Islet precursor cell (in vitro differentiated cells): Measurements from ENCODE around the gene WASHC4.

Experiments used
- DNase-seq: peaks from one replicate; pipeline ENCODE4 v3.0.0-alpha.2; 2018

WASHC4 gene, protein sequence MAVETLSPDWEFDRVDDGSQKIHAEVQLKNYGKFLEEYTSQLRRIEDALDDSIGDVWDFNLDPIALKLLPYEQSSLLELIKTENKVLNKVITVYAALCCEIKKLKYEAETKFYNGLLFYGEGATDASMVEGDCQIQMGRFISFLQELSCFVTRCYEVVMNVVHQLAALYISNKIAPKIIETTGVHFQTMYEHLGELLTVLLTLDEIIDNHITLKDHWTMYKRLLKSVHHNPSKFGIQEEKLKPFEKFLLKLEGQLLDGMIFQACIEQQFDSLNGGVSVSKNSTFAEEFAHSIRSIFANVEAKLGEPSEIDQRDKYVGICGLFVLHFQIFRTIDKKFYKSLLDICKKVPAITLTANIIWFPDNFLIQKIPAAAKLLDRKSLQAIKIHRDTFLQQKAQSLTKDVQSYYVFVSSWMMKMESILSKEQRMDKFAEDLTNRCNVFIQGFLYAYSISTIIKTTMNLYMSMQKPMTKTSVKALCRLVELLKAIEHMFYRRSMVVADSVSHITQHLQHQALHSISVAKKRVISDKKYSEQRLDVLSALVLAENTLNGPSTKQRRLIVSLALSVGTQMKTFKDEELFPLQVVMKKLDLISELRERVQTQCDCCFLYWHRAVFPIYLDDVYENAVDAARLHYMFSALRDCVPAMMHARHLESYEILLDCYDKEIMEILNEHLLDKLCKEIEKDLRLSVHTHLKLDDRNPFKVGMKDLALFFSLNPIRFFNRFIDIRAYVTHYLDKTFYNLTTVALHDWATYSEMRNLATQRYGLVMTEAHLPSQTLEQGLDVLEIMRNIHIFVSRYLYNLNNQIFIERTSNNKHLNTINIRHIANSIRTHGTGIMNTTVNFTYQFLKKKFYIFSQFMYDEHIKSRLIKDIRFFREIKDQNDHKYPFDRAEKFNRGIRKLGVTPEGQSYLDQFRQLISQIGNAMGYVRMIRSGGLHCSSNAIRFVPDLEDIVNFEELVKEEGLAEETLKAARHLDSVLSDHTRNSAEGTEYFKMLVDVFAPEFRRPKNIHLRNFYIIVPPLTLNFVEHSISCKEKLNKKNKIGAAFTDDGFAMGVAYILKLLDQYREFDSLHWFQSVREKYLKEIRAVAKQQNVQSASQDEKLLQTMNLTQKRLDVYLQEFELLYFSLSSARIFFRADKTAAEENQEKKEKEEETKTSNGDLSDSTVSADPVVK

GRCh38 chr12:105107494-105108371, at the start of gene WASHC4:
TSS of gene WASHC4 (plus strand) at chr12:105107731. CDS start at chr12:105107801, 70 bp downstream.
- DNase-seq: peak; percentile 99

GRCh38 chr12:105060715-105061378, 46.7 kb upstream of the WASHC4 start:
- DNase-seq: peak; percentile 45

GRCh38 chr12:105064564-105065178, 42.9 kb upstream of the WASHC4 start:
- DNase-seq: peak; percentile 50

- no peak for DNase-seq
These were observed 40.0 kb upstream of the WASHC4 start for GRCh38 chr12:105067511-105068031.

DNA sequence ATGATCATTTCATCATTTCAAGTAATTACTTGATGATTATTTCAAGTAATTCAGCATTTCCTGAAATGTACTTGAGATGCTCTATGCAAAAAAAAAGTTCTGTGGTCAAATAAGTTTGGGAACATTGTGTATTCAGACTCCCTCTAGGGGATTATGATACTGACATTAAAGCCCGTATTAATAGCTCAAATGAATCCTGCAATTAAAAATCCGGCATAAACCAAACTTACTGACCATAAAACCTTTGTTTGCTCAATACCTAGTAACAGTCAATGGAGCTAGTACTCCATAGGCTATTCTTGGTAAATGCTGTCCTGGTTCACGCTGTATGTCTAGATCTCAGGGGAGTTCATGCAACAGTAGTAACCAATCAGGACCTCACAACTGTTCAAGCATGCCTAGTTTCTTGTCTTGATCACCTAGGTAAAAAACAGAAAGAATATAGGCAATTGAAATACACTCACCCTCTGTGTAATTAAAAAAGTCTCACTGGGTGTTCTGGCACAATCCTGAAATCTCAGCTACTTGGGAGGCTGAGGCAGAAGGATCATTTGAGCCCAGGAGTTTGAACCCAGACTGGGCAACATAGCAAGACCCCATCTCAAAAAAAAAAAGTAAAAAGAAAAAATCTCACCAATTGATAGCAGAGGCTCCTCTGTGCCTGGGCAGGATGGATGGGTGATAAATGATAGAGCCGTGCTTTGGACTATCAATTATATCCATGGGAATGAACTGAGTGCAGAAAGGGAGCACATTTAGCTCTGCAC, 37.4 kb upstream of the WASHC4 start:
- DNase-seq: peak; percentile 28

DNA sequence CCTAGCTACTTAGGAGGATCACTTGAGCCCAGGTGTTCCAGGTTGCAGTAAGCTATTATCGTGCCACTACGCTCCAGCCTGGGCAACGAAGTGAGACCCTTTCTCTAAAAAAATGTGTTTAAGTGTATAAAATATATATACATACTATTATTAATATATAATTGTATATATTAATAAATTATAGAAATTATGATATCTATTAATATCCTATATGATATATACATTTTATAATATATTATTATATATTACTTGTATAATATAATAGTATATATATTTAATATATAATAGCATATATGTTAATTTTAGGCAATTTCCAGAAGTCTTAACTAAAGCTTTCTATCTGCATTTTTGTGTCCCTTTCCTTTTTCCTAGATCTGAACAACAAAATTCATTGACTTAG, 35.5 kb upstream of the WASHC4 start:
- no peak for DNase-seq

DNA sequence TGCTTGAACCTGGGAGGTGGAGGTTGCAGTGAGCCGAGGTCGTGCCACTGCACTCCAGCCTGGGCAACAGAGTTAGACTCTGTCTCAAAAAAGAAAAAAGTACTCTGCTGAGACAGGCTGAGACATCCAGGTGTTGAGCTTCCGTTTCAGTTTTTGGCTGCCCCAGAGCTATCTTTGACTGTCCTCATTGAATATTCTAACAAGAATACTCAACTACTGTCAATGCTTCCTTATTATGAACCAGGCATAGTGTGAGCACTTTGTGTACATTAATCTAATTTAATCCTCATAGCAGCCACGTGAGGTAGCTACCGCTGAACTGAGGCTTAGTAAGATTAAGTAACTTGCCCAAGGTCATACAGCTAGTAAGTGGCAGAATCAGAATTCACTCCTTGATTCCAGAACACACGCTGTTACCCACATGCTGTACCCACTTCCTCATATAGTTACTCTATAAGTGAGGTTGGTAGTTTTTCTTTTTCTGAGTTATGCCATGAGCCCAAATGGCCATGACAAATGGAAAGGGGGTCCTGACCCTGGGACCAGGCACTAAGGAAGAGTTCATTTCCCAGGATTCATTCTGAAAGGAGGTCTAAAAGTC, 34.5 kb upstream of the WASHC4 start:
- DNase-seq: no peak

DNA sequence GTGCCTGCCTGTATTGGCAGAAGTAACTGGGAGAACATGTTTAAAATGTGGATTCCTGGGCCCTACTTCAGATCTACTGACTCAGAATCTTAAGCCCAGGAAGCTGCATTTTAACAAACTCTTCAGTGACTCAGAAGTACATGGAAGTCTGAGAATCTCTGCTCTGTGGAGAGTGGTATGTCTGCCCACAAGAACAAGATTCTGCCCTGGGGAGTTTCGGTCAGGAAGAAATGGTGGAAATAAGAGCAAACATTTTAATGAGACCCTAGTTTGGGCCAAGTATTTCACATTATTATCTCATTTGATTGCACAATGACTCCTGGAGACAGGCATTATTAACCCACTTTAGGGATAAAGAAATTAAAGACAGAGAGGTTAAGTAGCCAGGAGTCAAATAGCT, 31.4 kb upstream of the WASHC4 start:
- no peak for DNase-seq

- DNase-seq: no peak
These were observed 30.6 kb upstream of the WASHC4 start for GRCh38 chr12:105076913-105077312.

DNA sequence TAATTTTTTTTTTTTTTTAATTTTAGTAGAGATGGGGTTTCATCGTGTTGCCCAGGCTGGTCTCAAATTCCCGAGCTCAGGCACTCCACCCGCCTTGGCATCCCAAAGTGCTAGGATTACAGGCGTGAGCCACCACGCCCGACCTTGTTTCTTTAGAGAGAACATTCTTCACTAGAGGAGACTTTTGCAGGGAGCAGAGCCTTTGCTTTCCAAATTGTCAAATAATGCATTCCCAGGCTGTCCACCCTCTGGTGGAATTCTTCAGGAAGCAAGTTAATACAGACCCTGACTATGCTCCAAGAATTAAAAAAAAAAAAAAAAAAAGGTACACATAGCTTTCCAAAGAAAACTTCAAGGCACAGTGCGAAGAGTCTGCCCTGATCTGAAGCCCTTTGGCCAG, 30.1 kb upstream of the WASHC4 start:
- DNase-seq: no peak

DNA sequence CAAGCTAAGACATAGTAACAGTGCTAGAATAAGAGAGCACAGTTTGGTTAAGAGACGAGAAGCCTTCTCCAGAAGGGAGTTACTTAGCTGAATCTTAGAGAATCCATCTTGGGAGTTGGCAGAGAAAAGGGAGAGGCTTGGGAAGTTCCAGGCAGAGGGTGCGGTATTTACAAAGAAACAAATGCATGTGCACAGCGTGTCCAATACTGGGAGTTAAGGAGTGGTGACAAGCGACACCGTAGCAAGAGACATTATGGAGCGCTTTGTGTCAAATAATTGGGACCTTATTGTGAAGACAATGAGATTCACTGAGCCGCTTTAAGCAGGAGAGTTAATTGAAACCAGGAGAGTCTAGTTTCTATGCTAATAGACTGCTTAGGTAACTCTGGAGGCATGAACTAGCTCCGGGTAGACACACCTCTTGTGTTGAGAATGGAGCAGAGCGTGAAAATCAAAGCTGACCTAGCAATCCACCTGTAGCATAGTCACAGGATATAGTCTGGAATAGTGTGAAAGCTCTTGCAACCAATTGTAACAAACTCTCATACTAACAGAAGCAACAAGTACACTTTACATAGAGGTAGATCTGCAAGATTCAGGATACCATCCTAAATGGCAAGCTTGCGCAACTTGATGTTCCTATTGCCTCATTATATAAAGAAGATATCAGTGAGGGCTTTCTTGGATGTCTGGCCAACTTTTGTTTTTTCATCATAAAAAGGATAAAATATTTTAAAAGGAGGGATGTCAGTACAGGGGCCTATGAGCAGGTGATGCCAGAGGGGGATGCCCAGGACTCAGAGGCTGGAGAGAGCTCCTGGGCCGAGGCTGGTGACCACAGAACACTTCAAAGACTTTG, 28.6 kb upstream of the WASHC4 start:
- no peak for DNase-seq

GRCh38 chr12:105083031-105083430, 24.5 kb upstream of the WASHC4 start:
- DNase-seq: no peak

DNA sequence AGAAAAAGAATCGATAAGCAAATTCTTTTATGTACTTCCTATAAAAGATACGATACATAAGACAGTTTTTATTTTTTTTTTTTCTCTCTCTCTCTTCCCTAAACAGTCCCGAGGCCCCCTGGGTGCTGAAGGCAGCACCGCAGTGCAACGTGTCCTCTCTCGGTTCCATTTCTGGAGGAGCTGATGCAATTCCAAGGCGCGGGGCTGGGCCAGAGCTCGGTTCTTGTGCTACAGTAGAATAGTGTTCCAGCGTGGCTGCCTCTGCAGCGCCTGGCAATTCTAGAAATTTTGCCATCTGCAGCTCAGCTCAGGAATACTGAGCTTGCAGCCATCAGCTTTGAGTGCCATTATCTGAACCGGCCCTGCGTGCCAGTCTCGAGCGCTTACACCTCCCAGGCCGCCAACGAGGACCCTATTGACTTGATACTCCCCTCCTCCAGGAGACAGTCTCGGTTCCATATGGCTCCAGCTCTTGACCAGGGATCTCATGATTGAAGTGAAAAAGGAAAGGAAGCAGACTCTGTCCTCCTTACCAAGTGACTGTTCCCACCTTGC, 23.9 kb upstream of the WASHC4 start:
- DNase-seq: peak; percentile 78

DNA sequence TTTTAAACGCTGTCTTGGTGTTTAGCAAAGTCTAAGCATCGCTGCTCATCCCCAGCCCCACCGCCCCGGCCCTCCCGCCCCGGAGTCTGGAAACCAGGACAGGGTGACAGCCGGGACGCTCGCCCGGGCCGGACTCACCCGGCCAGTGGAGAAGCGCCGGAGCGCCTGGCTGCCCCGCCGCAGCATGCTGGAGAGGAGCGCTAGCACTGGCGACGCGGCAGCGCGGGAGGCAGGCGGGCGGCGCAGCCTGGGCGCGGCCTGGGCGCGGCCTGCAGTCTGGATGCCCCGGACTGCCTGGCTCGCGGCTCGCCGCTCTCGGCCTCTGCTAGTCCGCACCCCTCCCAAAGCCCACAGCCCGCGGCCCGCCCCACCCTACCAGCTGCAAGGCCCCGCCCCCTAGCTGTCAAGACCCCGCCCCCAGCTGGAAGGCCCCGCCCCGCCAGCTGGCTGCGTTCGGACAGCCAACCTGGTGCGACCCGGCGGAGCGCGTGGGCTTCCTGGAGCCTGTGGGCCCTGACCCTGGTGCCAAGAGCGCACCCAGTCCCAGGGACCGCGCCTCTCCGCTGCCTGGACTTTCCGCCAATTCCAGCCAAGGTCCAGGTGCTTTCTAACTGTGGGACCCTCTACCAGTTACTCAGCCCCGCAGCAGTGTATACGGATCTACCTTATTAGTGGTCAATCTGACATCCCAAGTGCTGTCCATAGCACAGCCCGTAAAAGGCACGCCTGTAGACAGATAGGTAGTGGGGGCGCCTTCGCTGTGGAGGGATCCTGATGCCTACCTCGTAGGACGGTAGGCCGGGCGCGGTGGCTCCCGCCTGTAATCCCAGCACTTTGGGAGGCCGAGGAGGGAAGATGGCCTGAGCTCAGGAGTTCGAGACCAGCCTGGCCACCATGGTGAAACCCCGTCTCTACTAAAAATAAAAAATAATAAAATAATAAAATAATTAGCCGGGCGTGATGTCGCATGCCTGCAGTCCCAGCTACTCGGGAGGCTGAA, 23.0 kb upstream of the WASHC4 start, which contains the start of gene ALDH1L2:
Gene ALDH1L2, minus strand, starts transcription at position 208 of the 1,000 bp plus-strand sequence. Its CDS starts 22 bp downstream, at position 186.
- DNase-seq: peak; percentile 98

GRCh38 chr12:105085501-105085900, 22.0 kb upstream of the WASHC4 start:
- no peak for DNase-seq

- no peak for DNase-seq
These were observed 17.7 kb upstream of the WASHC4 start for GRCh38 chr12:105089817-105090216.

DNA sequence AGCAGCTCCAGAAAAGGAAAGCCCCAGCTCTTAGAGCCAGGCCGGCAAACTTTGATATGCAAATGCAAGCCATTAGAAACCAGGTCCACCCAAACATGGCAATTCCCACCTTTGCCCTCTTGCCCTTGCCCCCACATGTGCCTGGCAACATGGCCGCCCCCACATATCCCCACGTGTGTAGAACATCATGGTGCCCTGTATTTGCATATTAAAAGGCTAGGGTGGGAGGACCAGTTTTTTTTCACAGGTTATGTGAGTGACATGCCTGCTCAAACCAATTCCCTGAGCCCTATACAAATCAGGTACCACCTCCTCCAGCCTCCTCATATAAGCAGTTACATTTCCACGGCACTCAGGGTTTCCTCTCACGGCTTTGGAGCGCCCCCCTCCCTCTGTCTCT, 17.2 kb upstream of the WASHC4 start:
- no peak for DNase-seq
